ENCODE data around the gene S100A10.

Gene S100A10

GRCh38 chr1:152009691-152010090 lies 16.0 kb upstream of the S100A10 start:
- DNase-seq: no peak

GRCh38 chr1:152007047-152007446 lies 13.4 kb upstream of the S100A10 start:
- no peak for DNase-seq

GRCh38 chr1:152005360-152005912 lies 11.8 kb upstream of the S100A10 start:
- no peak for DNase-seq

DNA sequence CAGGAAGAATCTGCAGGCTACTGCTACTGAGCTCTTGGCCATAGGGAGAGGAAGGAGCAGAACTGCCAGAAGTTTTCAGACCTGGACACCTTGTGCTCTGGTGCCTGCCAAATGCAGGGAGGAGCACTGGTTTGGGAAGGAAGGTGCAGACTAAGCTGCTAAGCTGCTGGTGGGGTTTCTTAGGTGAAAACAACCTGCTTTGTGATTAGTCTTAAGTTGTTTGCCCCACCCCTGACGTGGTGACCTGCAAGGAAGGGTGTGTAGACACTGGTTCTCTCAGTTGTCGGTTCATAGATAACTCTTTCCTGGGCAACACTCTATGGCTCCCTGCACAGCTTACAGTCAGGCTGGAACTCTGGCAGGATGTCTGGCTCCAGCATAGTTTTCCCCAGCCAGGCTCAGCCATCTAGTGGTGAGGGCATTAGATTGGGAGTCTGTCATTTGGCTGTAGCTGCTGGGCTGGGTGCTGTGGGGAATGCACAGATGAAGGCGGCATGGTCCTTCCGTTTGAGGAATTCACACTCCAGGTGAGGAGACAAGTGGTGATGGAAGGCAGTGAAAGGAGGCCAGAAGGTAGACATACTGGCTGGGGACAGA lies 10.3 kb upstream of the S100A10 start:
- no peak for DNase-seq

DNA sequence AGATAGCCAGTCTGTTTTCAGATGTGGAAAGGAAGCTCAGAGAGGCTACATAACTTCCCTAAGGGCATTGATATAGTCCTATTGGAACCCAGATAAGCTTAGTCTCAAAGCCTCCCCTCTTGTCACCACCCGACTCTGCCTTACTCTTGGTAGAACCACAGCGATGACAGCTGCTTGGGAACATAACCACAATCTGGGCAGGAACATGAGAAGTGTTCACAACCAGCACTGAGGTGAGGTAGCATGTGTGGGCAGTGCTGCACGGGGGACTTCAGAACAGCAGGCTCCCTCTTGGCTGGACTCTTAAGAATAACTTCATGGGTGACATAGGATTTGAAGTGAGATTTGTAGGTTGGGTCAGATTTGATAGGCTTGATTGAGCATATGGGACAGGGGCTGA lies 9.3 kb upstream of the S100A10 start:
- no peak for DNase-seq

GRCh38 chr1:152001631-152002584 lies 8.2 kb upstream of the S100A10 start:
- peak; percentile 47 to 70 (median 63) for DNase-seq

DNA sequence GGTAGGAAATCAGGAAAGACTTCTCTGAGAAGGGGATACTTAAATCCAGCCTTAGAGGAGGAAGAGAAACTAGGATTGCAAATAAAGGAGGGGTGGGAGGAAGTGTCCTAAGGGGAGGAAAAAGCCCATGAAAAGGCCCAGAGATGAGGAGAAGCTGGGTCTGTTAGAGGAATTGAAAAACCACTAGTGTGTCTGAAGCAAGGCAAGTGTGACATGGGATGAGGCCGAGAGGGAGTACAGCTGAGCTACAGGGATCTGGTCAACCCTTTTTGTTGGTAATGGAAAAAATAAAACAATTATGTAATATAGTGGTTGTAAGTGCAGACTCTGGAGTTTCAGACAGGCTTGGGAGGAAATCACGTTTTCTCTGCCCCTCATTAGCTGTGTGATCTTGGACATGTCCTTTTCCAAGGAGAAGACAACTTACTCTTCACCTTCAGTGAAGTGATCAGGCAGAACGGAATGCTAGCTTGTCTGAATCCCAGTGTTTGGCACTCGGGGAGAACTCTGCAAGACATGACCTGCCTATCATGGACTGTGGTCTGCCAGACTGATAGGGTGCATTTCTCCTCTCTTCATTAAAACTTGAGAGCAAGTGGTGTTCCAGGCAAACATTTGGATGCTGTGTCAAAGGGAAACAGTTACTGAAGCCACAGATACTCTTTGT lies 7.4 kb upstream of the S100A10 start:
- DNase-seq: no peak

GRCh38 chr1:151998611-151999362 lies 5.1 kb upstream of the S100A10 start:
- no peak for DNase-seq

- DNase-seq: no peak
These were observed 3.6 kb upstream of the S100A10 start for GRCh38 chr1:151997284-151997570.

GRCh38 chr1:151995774-151996173 lies 2.1 kb upstream of the S100A10 start:
- no peak for DNase-seq

DNA sequence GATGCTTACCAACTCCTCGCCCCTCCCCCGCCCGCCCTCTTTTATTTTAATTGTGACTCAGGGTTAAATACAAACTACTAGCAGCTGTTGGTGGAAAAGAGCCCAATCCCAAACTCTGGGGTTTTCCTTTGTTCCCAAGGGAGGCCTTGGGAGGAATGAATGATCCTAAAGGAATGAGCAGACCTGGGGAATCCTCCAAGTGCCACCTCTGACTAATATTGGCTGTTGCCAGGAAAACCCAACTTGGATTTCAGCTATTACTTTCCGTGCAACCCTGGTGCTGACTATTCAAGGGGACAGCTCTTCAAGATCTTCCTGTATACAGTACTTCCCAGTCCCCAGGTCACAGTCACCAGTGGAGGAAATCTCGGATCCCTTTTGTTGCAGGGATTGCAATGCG lies 1.3 kb upstream of the S100A10 start:
- DNase-seq: no peak

DNA sequence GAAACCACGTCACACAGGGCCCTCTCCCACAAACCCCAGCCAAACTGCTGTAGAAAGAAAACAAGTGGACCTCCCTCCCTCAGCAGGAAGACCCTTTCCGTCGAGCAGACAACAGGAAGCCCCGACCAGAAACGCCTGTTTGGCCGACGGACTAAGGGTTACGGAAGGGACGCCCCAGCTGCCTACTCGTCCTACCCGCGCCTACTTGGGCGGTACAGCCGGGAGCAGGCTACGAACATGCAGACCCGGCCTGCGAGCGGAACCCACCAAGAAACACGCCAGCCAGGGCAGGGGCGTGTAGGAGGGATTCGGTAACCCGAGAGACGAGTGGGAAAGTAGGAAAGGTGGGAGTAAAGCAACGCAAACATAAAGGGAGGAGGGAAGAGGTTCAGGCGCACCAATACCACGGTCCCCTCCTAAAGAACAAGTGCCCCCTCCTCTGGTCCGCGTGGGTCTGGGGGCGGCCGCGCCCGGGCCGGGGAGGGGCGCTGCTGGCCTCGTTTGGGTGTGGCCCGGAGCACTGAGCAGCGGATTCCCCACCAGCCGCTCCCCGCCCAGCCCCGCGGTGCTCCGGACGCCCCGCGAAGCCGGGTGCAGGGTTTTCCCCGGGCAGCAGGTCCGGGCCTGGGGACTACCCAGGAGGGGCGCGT lies 450 bp downstream of the S100A10 start:
- DNase-seq: peak in 5 of 6 experiments; percentile 23 to 63 (median 40)

DNA sequence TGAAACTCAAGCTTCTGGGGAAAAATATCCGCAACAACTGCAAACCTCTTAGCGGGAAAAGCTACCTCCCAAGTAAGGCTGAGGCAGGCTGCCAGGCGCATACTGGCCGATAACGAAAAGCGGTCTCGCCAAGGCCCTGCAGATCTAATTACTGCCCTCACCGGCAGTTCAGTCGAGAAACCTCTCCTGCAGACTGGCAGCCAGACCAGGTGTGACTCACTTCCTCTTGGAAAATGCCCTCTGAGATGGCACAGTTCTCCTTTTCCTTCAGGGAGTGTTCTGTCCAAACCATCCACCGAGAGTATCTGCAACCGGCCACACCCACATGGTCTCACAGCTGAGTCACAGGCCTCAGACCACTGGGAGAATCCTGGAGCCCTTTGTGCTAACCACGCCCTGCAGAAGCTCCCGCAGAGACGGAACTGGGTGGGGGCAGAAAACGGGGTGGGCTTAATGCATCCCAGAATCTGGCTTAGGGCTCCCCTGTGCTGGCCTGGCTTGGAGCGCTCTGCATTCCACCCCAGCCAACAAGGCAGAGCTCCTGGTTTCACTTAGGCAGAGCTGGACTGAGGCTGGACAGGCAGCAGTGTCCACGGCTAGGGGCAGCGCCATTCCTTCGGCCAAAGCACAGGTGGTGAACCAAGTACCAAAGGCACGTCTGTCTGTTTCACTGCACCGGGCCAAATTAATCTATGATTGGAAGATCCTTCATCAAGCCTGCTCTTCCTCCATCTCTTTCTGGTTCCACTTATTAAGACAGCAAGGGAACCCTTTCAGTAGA lies 1.2 kb downstream of the S100A10 start:
- DNase-seq: peak in 1 of 6 experiments; percentile 17

DNA sequence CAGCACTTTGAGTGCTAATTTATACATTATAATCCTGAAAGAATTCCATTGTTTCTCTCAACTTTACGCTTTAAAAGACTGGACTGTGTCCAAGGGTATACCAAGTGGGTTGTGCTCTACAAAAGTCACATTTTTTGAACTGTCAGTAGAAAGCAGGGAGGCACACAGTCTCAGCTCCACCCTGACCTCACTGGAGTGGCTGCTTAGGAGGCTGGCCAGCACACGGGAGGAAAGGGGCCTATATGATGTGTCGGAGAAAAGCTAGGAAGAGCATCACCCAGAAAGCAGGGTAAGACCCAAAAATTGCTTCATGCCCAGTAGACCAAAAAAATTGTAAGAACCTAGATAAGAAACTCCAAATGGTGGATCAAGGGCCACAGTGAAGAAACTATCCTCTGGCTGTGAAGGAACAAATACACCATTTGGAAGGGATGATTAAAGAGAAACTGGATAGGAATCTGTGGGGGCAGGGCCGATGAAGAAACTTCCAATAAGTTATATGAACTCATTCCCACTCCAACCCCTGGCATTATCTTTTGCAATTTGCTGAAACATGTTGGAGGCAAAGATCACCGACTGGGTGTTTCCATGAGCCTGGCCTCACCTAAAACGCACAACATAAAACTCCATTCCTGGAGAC lies 1.9 kb downstream of the S100A10 start:
- DNase-seq: no peak

GRCh38 chr1:151990856-151991198 lies 2.8 kb downstream of the S100A10 start:
- no peak for DNase-seq

GRCh38 chr1:151990058-151990855 lies 3.4 kb downstream of the S100A10 start:
- DNase-seq: no peak

GRCh38 chr1:151989211-151989862 lies 4.3 kb downstream of the S100A10 start:
- DNase-seq: no peak

DNA sequence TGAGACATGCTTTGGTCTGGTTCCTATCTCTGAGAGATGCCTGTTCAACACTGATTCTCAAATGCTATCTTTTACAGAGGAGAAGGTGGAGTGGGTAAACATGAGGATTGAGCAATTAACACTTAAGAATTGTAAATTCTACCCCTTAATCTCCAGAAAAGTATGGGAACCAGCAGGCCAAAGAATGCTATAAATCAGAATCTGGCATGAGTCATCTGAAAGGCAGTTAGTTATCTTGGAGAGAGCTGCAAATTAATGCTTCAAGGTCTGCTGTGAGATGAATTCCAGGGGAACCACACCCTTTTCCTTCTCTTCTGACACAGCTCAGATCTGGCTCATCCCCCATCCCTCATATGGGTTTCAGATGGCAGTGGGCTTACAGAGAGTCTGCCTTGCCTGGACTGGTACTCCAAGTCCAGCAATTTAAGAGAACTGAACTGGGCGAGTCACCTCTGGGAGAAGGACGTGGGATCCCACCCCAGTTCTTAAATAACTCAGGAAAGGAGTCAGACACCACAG lies 5.2 kb downstream of the S100A10 start:
- no peak for DNase-seq

- DNase-seq: no peak
These were observed 7.0 kb downstream of the S100A10 start for GRCh38 chr1:151986501-151987190.

Measured in stimulated activated naive CD4-positive, alpha-beta T cell (primary cell).